IMR-90 (cell line): ENCODE results near the gene LINC00237. TPM values are rescaled to one million over a fixed set of nuclear protein-coding genes. Genes with fewer than 3 reads are reported as not detected.

Source experiments
- ATAC-seq: fragments of 200-7000 bp; cut with Tn5 transposase; 2 replicates; pipeline ENCODE4 v1.9.1; 2020; ENCODE audit warnings: low read depth, mild to moderate bottlenecking, moderate library complexity
- BruUV-seq: library from RNA; stranded (reverse); fragments of 400-500 nt; replicated peaks from 2 replicates; lab custom pipeline; 2021; lab: Mats Ljungman, UMichigan
- CTCF ChIA-PET: fragments of 300-600 bp; formaldehyde crosslinking; extraction: SDS; loops from one replicate; lab custom pipeline; 2021; ENCODE audit warnings: antibody characterized with exemption; lab: Yijun Ruan, JAX
- POLR2A ChIA-PET: fragments of 300-600 bp; sonication (Branson Sonifier 250); formaldehyde crosslinking; loops from one replicate; lab custom pipeline; 2022; ENCODE audit warnings: antibody characterized with exemption; ENCODE audit not compliant: unreplicated experiment; lab: Charles Lee
- DNase-seq: peaks from one replicate; pipeline ENCODE4 v3.0.0; 2013
- H2AFZ ChIP-seq: replicated peaks from 2 replicates; pipeline ENCODE3; 2013; ENCODE audit warnings: low read length, mild to moderate bottlenecking; ENCODE audit not compliant: poor library complexity
- H2AK5ac ChIP-seq: 2 replicates; pipeline ENCODE4 v1.6.1; 2013; ENCODE audit warnings: low read depth, low read length, inconsistent platforms
- H2AK9ac ChIP-seq: replicated peaks from 2 replicates; pipeline ENCODE3; 2013; ENCODE audit warnings: mild to moderate bottlenecking, low read depth, low read length, moderate library complexity; ENCODE audit not compliant: poor library complexity
- H2BK120ac ChIP-seq: 2 replicates; pipeline ENCODE4 v1.6.1; 2013; ENCODE audit warnings: low read depth, low read length, inconsistent platforms
- H2BK15ac ChIP-seq: 3 replicates; pipeline ENCODE4 v1.6.1; 2013; ENCODE audit warnings: low read depth, low read length, inconsistent platforms
- H2BK20ac ChIP-seq: 2 replicates; pipeline ENCODE4 v1.6.1; 2013; ENCODE audit warnings: low read depth, mild to moderate bottlenecking, inconsistent platforms, low read length, moderate library complexity
- H2BK5ac ChIP-seq: 2 replicates; pipeline ENCODE4 v1.6.1; 2013; ENCODE audit warnings: mild to moderate bottlenecking, low read depth, low read length, inconsistent platforms; ENCODE audit not compliant: poor library complexity, severe bottlenecking
- H3K14ac ChIP-seq: replicated peaks from 2 replicates; pipeline ENCODE4 v1.6.1; 2013; ENCODE audit warnings: low read depth, low read length, inconsistent platforms
- H3K18ac ChIP-seq: 2 replicates; pipeline ENCODE4 v1.6.1; 2013; ENCODE audit warnings: low read depth, low read length, control low read depth
- H3K23ac ChIP-seq: 2 replicates; pipeline ENCODE4 v1.6.1; 2013; ENCODE audit warnings: low read depth, low read length, inconsistent platforms
- H3K27ac ChIP-seq: 2 replicates; pipeline ENCODE4 v1.5.1; 2013; ENCODE audit warnings: mild to moderate bottlenecking, control low read depth, low read length; ENCODE audit not compliant: insufficient read depth
- H3K27me3 ChIP-seq: 2 replicates; pipeline ENCODE4 v1.6.1; 2013; ENCODE audit warnings: low read length; ENCODE audit not compliant: control insufficient read depth, insufficient read depth
- H3K36me3 ChIP-seq: 2 replicates; pipeline ENCODE4 v1.6.1; 2013; ENCODE audit warnings: low read length, mixed read lengths; ENCODE audit not compliant: control insufficient read depth, insufficient read depth
- H3K4ac ChIP-seq: 2 replicates; pipeline ENCODE4 v1.6.1; 2013; ENCODE audit warnings: low read depth, low read length, inconsistent platforms
- H3K4me1 ChIP-seq: 2 replicates; pipeline ENCODE4 v1.6.1; 2013; ENCODE audit warnings: low read length, mixed read lengths; ENCODE audit not compliant: control insufficient read depth, insufficient read depth
- H3K4me2 ChIP-seq: 2 replicates; pipeline ENCODE4 v1.6.1; 2013; ENCODE audit warnings: low read depth, mild to moderate bottlenecking, control low read depth, low read length, moderate library complexity
- H3K4me3 ChIP-seq: 2 replicates; pipeline ENCODE4 v1.5.1; 2013; ENCODE audit warnings: low read depth, mild to moderate bottlenecking, control low read depth, low read length, moderate library complexity; ENCODE audit not compliant: insufficient read depth
- H3K56ac ChIP-seq: 2 replicates; pipeline ENCODE4 v1.6.1; 2013; ENCODE audit warnings: low read length, inconsistent platforms; ENCODE audit not compliant: insufficient read depth; ENCODE audit errors: extremely low read depth
- H3K79me1 ChIP-seq, 2 experiments: 2 replicates each; pipeline ENCODE4 v1.6.1; 2013; ENCODE audit warnings: low read length in 2 of 2, inconsistent platforms in 1 of 2, low read depth in 1 of 2
- H3K9ac ChIP-seq: 2 replicates; pipeline ENCODE4 v1.6.1; 2013; ENCODE audit warnings: low read depth, low read length, control low read depth
- H3K9me1 ChIP-seq: 2 replicates; pipeline ENCODE4 v1.6.1; 2013; ENCODE audit warnings: low read length, inconsistent platforms; ENCODE audit not compliant: insufficient read depth
- H3K9me3 ChIP-seq: 2 replicates; pipeline ENCODE4 v1.6.1; 2013; ENCODE audit warnings: low read length; ENCODE audit not compliant: control insufficient read depth, insufficient read depth
- H4K20me1 ChIP-seq: 2 replicates; pipeline ENCODE4 v1.6.1; 2013; ENCODE audit warnings: low read length, inconsistent platforms; ENCODE audit not compliant: insufficient read depth
- H4K5ac ChIP-seq: 2 replicates; pipeline ENCODE4 v1.6.1; 2013; ENCODE audit warnings: mild to moderate bottlenecking, low read depth, low read length, control low read depth
- H4K8ac ChIP-seq, 2 experiments: 2 replicates each; pipeline ENCODE4 v1.6.1; 2013; ENCODE audit warnings: low read depth in 2 of 2, low read length in 2 of 2, control low read depth in 1 of 2, inconsistent platforms in 1 of 2
- H4K91ac ChIP-seq: 2 replicates; pipeline ENCODE4 v1.6.1; 2013; ENCODE audit warnings: low read depth, low read length, inconsistent platforms; ENCODE audit not compliant: insufficient read depth
- BHLHE40 ChIP-seq: fragments of 150-350 bp; IDR thresholded peaks from 2 replicates; pipeline ENCODE4 v1.6.1; 2016; ENCODE audit warnings: mild to moderate bottlenecking, low read depth, low read length
- CHD1 ChIP-seq: IDR thresholded peaks from 2 replicates; pipeline ENCODE4 v1.6.1; 2012; ENCODE audit warnings: low read depth, low read length, improper control_type of control experiment
- ELK1 ChIP-seq: fragments of 150-350 bp; IDR thresholded peaks from 2 replicates; pipeline ENCODE4 v1.6.1; 2016; ENCODE audit warnings: low read depth, mild to moderate bottlenecking, low read length, moderate library complexity, borderline replicate concordance
- MXI1 ChIP-seq: IDR thresholded peaks from 2 replicates; pipeline ENCODE4 v1.6.1; 2012; ENCODE audit warnings: low read depth, mild to moderate bottlenecking, low read length, moderate library complexity, borderline replicate concordance
- POLR2A ChIP-seq: IDR thresholded peaks from 2 replicates; pipeline ENCODE4 v1.6.1; 2012; ENCODE audit warnings: mild to moderate bottlenecking, low read depth, low read length
- RAD21 ChIP-seq: IDR thresholded peaks from 2 replicates; pipeline ENCODE4 v1.6.1; 2012; ENCODE audit warnings: low read length, improper control_type of control experiment
- SMC3 ChIP-seq: fragments of 150-350 bp; IDR thresholded peaks from 2 replicates; pipeline ENCODE4 v1.6.1; 2016; ENCODE audit warnings: low read depth, mild to moderate bottlenecking, antibody characterized with exemption, low read length, moderate library complexity
- WGBS, 2 experiments: methylation state at CpG; one replicate each; pipeline versions ENCODE4 v1.1.5 to v1.1.7; 2013; ENCODE audit warnings: missing lambda C conversion rate in 2 of 2; ENCODE audit not compliant: insufficient read length in 1 of 2; ENCODE audit errors: extremely low coverage in 2 of 2; 5-methylcytosine and 5-hydroxymethylcytosine counted together
- dilution Hi-C: fragments of 300-500 bp; cut with HindIII; formaldehyde crosslinking; loops from one replicate; pipeline ENCODE4 v1.14.3; 2018; ENCODE audit warnings: low sequenced_read_pairs; ENCODE audit not compliant: unreplicated experiment
- in situ Hi-C: fragments of 300-500 bp; cut with MboI; formaldehyde crosslinking; loops from 3 replicates; pipeline ENCODE4 v1.14.3; 2019; ENCODE audit warnings: low sequenced_read_pairs, inconsistent platforms, mixed read lengths
- intact Hi-C: fragments of 100-400 bp; cut with micrococcal nuclease; formaldehyde crosslinking; loops from 2 replicates; pipeline ENCODE4 v1.10.0; 2022
- polyA plus RNA-seq, 3 experiments: library from polyadenylated mRNA; depleted of rRNA; stranded (reverse); fragments of >200 nt; gene quantifications; 2 replicates each; pipeline ENCODE4 v1.2.3, GENCODE V29; 2012; ENCODE audit warnings: low replicate concordance in 1 of 3
- total RNA-seq: library from RNA; depleted of rRNA; stranded (reverse); fragments of >200 nt; gene quantifications from 2 replicates; pipeline ENCODE4 v1.2.3, GENCODE V29; 2012

The LINC00237 gene
- total and polyA plus RNA-seq, 2 of the 4 experiments (the other 2 are of a cell fraction) = not detected

GRCh38 chr20:21101453-21101931 lies 4.7 kb downstream of the LINC00237 start:
- no peak for DNase-seq
- Histone ChIP-seq H3K4me3 (no peak overlapping the region; the same call in 1 of the 2 replicates), H3K56ac (no peak overlapping the region), H3K4me1 (peaks cover 5% of the 10 kb centered on the region; the same call in 1 of the 2 replicates), H3K9me1 (no peaks in the 10 kb centered on the region; the same call in 1 of the 2 replicates), H3K9me3 (peaks cover 5% of the 10 kb centered on the region), H4K20me1 (no peaks in the 10 kb centered on the region), H3K9ac (no peak overlapping the region), H4K91ac (no peak overlapping the region), H3K27me3 (peaks cover 87% of the 10 kb centered on the region), H4K5ac (no peak overlapping the region), H2AK9ac (no peak overlapping the region), H3K36me3 (no peaks in the 10 kb centered on the region), H3K27ac (no peak overlapping the region), H2BK120ac (no peak overlapping the region), H3K23ac (no peak overlapping the region), H2AK5ac (no peak overlapping the region), H4K8ac (no peak overlapping the region), H3K4me2 (no peak overlapping the region), H3K14ac (no peak overlapping the region), H2BK5ac (no peak overlapping the region), H3K4ac (no peak overlapping the region), H3K79me1 (no peaks in the 10 kb centered on the region), H3K18ac (no peak overlapping the region), H2AFZ (peak overlapping the region; percentile 74), H2BK15ac (no peak overlapping the region), H2BK20ac (no peak overlapping the region)
- in situ Hi-C loops = no loop called here
- no peak for ATAC-seq
- BruUV-seq = no TSS peak
- CTCF ChIA-PET = no interaction called here
- WGBS, 2 experiments = 2% methylated on average over 12 of the region's 35 CpGs; no CpG with 5 or more reads in 1 of the 2 experiments
- POLR2A ChIA-PET = no interaction called here
- TF ChIP-seq CHD1 (no peak), ELK1 (no peak), MXI1 (no peak), SMC3 (no peak), RAD21 (no peak), POLR2A (no peak), BHLHE40 (no peak)
- dilution Hi-C loops = no loop called here
- intact Hi-C loops = no loop called here
